ENCODE measurements around the gene NBPF14.
"Not testable (repeated sequence)": the region's sequence is repeated elsewhere in the genome, so short reads cannot be mapped to it uniquely, and the experiment has no call there.

The NBPF14 gene, protein sequence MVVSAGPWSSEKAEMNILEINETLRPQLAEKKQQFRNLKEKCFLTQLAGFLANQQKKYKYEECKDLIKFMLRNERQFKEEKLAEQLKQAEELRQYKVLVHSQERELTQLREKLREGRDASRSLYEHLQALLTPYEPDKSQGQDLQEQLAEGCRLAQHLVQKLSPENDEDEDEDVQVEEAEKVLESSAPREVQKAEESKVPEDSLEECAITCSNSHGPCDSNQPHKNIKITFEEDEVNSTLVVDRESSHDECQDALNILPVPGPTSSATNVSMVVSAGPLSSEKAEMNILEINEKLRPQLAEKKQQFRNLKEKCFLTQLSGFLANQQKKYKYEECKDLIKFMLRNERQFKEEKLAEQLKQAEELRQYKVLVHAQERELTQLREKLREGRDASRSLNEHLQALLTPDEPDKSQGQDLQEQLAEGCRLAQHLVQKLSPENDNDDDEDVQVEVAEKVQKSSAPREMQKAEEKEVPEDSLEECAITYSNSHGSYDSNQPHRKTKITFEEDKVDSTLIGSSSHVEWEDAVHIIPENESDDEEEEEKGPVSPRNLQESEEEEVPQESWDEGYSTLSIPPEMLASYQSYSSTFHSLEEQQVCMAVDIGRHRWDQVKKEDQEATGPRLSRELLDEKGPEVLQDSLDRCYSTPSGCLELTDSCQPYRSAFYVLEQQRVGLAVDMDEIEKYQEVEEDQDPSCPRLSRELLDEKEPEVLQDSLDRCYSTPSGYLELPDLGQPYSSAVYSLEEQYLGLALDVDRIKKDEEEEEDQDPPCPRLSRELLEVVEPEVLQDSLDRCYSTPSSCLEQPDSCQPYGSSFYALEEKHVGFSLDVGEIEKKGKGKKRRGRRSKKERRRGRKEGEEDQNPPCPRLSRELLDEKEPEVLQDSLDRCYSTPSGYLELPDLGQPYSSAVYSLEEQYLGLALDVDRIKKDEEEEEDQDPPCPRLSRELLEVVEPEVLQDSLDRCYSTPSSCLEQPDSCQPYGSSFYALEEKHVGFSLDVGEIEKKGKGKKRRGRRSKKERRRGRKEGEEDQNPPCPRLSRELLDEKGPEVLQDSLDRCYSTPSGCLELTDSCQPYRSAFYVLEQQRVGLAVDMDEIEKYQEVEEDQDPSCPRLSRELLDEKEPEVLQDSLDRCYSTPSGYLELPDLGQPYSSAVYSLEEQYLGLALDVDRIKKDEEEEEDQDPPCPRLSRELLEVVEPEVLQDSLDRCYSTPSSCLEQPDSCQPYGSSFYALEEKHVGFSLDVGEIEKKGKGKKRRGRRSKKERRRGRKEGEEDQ (N-terminal part only)

DNA sequence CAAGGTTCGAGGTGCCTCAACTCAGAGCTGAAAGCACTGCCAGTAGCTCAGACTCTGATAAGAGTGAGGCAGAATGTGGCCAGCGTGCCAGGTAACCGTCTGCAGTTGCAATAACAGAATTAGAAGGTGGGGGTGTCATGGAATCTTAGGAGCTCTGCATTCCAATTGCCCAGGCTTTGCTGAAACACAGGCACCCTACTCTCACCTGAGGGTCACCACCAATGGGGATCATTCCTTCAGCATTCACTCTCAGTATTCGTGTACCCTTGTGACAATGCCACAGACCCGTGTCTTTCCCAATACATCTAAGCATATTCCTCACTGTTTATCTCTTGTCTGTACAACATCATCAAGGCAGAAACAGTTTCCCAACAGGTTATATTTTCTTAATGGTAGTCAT is at the start of gene NBPF14:
Gene NBPF14 (minus strand): TSS at position 101 of the 400 bp plus-strand sequence. CDS start 294 bp downstream, outside the sequence.
- not testable (repeated sequence) for DNase-seq (ENCODE audit: low read depth in 2 of 2)

DNA sequence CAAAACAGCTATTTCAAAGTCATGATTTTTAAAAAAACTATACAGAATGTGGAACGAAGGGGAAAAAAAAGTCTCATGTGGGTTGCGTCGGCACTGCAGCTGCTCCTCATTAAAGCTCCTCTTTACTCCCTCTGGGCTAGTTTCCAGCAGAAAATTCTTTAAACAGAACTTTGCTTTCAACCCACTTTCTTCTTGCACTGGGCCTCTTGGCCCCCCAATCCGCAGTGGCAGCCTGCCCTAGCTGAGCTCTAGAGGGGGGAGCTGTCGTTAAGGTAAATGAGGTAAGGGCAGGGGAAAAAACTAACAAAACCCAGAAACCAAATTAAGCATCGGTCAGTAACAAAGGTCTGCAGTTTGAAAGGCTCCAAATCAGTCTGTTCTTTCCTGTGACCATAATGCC is 29.6 kb upstream of the NBPF14 start:
- DNase-seq (ENCODE audit: low read depth in 2 of 2), result not testable (repeated sequence)

DNA sequence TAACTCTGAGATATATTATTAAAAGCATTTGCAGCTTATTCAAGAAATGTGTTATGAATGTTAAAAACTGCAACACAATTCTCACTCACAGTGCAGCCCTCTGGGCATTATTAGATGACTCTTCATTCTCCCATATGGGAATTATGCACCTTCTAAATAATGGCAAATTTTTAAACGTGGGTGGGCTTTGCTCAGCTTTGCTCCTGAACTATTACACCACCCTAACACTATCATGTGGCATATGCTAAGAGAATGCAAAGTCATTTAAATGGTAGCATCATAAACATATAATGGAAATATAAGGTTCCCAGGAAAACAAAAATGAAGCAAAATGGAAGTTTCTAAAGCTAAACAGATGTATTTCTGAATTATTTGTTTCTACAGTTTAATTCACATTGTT is 22.4 kb upstream of the NBPF14 start:
- DNase-seq (ENCODE audit: low read depth in 2 of 2), result not testable (repeated sequence)

DNA sequence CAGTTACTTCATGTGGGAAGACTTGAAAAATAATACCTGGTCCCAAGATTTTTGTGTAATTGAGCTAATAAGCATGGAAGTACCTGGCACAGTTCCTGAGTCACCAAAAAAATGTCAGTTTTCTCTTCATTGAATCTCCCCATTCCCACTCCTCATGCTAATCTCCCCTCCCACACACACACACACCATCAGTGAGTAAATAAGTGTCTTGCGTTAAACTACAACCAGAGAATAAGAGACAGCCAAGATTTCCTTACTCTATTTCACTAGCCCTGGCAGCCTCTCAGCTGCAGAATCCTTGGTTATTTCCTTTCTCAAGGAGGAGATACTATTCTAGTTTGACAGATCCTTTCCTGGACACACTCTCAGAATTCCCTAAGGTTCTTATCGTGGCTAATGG is 9.5 kb upstream of the NBPF14 start:
- DNase-seq (ENCODE audit: low read depth in 2 of 2), result not testable (repeated sequence)

DNA sequence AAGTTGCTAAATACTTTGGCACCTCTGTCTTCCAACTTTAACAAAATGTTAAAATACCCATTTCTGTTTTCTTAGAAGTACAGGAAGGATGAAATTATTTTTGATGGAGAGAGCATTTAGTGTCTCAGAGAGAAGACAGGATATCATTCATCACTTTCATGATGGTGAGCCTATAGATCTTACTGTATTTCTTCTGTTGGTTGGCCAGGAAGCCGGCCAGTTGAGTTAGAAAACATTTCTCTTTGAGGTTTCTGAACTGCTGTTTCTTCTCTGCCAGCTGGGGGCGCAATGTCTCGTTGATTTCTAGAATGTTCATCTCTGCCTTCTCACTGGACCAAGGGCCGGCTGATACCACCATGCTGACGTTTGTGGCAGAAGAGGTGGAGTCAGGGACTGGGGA is 451 bp downstream of the NBPF14 start:
- not testable (repeated sequence) for DNase-seq (ENCODE audit: low read depth in 2 of 2)

DNA sequence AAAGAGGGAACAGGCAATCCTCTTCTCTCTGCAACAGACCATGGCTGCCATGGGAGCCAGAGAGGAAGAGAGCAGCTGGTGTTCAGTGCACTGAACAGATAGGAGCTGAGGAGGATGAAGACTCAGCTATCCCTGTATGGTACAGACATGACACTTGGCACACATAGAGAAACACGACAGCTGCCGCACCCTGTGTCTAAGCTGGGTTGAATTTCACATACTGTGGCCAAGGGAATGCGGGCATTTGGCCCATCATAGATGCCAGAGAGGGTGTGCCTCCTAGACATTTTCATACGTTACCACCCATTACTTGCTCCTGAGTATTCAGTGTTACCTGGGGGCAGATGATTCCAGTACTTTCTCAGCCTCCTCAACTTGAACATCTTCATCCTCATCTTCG is 4.7 kb downstream of the NBPF14 start:
- DNase-seq (ENCODE audit: low read depth in 2 of 2), result not testable (repeated sequence)

DNA sequence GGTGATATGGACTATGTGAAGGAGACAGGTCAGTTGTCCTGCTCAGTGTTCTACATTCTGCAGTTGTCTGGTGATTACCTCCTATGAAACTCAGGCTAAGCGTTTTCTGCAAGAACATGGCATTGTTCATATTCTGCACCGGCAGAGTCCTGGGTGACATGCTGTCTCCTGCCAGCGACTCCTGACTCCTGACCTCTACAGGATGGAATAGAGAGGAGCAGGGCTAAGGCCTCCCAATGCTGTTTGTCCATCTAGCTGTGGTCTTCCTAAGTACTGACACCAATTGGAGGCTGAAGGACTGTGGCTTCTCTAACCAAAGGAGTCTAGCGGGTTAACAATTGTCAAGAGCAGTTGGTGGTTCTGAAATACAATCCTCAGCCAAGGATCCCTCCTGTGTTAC is 63.7 kb downstream of the NBPF14 start:
- not testable (repeated sequence) for DNase-seq (ENCODE audit: low read depth in 2 of 2)

DNA sequence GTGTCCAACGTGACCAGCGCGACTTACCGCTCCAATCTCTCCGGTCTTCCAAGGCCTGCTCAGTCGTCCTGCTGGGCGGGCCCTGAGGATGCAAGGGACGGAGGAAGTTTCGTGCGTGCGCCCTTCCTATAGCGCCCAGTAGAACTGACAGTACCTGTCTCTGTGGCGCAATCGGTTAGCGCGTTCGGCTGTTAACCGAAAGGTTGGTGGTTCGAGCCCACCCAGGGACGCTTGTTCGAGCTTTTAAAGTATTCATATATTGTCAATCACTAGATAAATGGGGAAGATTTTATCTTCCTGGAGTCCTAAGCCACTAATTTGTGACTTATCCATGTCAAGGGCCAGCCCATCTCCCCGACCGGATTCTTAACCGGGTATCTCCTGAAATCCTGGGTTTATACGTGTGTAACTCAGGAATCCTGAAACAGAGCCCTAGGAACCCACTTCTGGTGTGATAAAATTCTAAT is 66.7 kb downstream of the NBPF14 start:
- peak in 1 of 2 donors; percentile 30 for DNase-seq (ENCODE audit: low read depth in 2 of 2)

DNA sequence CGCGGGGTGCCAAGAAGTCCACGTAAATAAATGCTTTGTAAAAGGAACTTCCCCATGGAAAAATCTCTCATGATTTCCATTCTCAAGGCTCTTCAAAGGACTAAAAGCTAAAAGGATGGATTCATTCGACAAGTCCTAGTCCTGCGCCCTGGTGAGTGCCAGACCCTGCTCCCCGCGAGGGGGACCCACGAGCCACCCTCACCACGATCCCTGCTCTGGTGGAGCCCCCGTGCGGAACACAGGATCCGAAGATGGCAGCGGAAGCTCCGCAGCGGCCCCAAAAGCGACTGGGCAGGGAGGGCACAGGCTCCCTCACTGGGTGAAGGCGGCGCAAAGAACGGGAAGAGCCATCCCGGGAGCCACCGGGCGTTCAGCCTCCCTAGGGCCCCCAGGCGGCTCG is 67.2 kb downstream of the NBPF14 start:
- not testable (repeated sequence) for DNase-seq (ENCODE audit: low read depth in 2 of 2)

DNA sequence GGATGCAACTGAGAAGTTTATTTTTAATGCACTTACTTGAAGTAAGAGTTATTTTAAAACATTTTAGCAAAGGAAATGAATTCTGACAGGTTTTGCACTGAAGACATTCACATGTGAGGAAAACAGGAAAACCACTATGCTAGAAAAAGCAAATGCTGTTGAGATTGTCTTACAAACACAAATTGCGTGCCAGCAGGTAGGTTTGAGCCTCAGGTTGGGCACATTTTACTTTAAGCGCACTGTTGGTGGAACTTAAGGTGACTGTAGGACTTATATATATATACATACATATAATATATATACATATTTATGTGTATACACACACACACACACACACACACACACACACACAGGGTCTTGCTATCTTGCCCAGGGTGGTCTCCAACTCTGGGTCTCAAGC is 69.2 kb downstream of the NBPF14 start:
- not testable (repeated sequence) for DNase-seq (ENCODE audit: low read depth in 2 of 2)

DNA sequence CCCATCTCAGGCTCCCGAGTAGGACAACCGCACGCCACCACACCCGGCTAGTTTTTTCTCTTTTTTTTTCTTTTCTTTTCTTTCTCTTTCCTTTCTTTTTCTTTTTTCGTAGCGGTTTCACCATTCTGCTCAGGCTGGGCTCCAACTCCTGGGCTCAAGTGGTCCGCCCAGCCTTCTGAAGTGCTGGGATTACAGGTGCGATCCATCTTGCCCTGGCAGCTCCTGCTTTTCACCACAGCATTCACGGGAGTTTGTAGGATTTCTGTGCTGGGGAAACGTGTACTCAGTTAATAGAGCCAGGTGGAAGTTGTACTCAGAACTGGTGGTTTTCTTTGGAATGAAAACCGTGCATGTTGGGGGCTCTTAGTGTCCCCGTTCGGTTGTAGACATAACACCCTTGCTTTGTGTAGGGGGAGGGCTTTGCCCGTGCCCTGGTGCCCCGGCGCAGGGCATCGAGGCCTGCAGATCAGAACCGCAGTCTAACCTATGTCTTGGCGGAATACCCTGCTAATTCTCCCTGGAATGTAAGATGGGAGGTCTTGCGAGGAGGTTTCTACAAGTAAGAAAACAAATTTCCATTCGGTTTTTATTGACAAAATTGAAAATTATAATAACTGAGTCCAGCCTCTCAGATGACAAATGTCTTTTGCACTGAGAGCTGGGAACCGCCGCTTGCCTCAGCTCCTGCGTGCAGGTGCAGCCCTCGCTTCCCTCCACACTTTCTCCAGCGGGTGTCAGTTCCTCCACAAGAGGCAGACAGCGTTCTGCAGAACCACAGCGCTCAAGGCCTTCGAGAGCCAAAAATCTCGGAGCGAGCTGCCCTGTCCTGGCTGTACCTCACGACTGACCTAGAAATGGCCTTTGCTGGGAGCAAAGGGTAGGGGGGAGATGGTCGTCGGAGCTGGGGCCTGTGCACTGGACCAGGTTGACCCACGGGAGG is 72.3 kb downstream of the NBPF14 start:
- DNase-seq (ENCODE audit: low read depth in 2 of 2), result not testable (repeated sequence)

DNA sequence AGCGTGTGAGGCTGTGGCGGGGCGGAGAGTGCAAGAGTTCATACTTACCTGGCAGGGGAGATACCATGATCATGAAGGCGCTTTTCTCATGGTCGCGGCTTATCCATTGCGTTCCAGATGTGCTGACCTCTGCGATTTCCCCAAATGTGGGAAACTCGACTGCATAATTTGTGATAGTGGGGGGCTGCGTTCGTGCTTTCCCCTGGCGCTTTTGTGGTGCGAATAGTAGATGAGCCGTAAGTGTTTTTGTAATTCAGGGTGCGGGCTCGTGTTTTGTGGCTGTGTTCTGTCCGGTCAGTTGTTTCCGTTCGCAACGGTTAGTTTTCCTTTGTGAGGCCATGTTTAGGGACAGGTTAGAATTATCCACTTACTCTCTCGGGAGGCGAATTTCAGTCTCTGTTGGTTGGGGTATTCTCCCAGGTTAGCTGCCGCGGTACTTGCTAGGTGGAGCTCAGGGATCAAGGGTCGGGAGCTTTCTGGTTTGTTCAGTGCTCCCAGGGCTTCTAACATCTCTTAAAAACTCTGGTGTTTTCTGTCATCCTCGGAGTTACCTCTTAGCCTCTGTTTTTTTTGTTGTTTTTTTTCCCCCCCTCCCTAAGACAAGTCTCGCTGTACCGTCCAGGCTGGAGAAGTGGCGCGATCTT is 73.1 kb downstream of the NBPF14 start:
- DNase-seq (ENCODE audit: low read depth in 2 of 2), result peak; percentile 76 to 79

DNA sequence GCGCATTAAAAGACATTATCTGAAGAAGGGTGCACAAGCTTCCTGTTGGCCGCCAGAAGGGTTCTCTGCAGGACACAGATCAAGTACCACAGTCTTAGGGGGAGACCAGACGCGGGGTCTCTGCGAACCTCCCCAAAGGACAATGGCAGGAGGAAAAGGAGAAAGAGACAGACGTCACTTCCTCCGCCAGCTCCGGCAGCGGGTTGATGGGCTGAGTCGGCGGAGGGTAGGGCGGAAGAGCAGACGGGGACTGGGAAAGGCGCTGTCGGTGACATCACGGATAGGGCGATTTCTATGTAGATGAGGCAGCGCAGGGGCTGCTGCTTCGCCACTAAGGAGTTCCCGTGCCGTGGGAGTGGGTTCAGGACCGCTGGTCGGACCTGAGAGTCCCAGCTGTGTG is 73.7 kb downstream of the NBPF14 start:
- DNase-seq (ENCODE audit: low read depth in 2 of 2), result peak; percentile 56 to 70

DNA sequence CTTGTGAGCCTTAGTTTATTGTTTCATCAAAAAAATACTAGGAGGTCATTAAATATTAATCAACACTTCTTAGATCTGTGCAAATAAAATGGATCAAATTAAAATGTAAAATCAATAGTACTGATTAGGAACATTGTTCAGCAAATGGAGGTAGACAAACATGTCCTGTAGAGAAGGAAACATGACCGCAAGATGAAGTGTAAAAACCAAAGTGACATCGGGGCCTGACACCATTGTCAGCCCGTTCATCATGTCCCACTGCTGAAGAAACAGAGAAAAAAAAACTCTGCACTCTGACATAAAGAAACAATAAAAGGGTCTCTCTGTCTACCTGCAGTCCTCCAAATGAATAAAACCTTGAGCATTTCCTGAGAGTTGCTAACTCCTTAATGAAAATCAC is 81.5 kb downstream of the NBPF14 start:
- DNase-seq (ENCODE audit: low read depth in 2 of 2), result not testable (repeated sequence)

DNA sequence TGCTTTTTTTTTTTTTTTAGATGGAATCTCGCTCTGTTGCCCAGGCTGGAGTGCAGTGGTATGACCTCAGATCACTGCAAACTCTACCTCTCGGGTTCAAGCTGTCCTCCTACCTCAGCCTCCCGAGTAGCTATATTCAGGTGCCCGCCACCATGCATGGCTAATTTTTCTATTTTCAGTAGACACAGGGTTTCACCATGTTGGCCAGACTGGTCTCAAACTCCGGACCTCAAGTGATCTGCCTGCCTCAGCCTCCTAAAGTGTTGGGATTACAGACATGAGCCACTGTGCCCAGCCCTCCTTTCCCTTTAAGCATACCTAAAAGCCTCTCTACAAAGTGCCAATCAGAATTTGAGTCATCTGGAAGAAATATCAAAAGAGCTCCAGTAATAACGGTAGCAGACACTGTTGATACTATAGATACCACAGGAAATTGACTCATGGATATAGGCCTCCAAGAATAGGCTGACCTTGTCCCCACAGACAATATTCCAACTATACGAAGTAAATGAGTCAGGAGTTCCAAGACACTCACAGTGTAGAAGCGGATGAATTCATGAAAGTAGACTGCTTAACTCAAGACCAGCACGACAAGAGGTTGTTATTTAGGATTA is 83.1 kb downstream of the NBPF14 start:
- not testable (repeated sequence) for DNase-seq (ENCODE audit: low read depth in 2 of 2)

DNA sequence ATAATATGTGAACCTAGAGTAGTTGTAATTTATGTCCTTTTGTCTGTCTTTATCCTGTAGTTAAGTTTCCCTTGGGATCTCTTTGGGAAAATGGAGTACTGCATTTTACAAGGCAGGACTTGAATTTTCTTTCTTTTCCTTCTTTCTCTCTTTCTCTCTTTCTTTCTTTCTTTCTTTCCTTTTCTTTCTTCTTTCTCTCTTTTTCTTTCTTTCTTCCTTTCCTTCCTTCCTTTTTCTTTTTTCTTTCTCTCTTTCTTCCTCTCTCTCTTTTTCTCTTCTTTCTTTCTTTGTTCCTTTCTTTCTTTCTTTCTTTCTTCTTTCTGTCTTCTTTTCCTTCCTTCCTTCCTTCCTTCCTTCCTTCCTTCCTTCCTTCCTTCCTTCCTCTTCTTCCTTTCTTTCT is 101.9 kb downstream of the NBPF14 start:
- not testable (repeated sequence) for DNase-seq (ENCODE audit: low read depth in 2 of 2)

DNA sequence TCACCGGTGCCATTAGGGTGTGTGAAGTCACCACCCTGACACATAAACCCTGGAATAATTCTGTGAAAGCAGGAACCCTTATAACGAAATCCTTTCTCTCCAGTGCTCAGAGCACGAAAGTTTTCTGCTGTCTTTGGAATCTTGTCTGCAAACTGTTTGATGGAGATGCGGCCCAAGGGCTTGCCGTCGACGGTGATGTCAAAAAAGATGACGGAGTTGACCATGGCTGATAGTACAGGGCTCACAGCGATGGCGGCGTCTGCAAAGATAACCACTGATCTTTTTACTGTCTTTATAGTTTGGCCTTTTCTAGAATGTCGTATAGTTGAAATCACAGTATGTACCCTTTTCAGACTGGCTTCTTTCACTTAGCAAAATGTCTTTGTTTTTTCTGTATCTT is 112.8 kb downstream of the NBPF14 start, which contains the start of gene PPIAL4G:
Gene PPIAL4G (minus strand): TSS at position 274 of the 400 bp plus-strand sequence. CDS start 50 bp downstream, at position 224.
- not testable (repeated sequence) for DNase-seq (ENCODE audit: low read depth in 2 of 2)
